GM18907 (cell line): ENCODE measurements around the gene CCL3.

ENCODE experiments used
- ATAC-seq: cut with Tn5 transposase; IDR thresholded peaks from one replicate; pipeline ENCODE4 v1.9.1; 2021; ENCODE audit warnings: mild to moderate bottlenecking, moderate library complexity; ENCODE audit not compliant: unreplicated experiment

CCL3 gene

DNA sequence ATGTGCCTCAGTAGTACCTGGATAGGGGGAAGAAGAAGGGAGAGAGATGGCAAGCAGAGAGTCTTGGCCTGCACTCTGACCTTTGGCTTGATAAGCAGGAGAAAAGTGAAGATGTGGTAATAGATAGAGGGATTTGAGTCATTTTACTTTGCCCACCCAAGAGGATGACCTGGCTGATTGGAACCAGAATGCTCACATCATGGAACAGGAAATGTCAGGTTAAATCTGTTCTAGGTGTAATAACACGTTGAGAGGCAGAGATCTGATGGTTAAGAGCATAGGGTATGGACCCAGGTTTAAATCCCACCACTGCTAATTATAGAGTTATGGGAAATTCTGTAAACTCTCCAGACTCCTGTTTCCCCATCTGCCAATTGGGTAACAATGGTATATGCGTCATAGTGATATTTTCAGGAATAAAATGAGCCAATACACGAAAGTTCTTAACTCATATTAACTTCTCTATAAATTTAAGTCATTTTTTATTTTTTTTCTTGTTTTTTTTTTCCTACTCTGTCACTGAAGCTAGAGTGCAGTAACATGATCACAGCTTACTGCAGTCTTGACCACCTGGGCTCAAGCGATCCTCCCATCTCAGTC, 33.9 kb downstream of the CCL3 start:
- no peak for ATAC-seq

- ATAC-seq: no peak
Observed at GRCh38 chr17:36055171-36055570, 34.8 kb downstream of the CCL3 start.

DNA sequence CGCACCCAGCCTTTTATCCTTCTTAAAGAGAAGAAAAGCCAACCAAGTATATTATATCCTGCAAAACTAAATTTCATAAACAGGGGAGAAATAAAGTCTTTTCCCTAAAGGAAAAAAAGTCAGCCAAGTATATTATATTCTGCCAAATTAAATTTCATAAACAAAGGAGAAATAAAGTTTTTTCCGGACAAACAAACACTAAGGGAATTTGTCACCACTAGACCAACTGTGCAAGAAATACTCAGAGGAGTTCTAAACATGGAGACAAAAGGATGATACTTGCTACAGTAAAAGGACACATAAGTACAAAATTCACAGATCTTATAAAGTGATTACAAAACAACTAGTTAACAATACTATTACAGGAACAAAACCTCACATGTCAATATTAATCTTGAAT, 40.3 kb downstream of the CCL3 start:
- no peak for ATAC-seq

DNA sequence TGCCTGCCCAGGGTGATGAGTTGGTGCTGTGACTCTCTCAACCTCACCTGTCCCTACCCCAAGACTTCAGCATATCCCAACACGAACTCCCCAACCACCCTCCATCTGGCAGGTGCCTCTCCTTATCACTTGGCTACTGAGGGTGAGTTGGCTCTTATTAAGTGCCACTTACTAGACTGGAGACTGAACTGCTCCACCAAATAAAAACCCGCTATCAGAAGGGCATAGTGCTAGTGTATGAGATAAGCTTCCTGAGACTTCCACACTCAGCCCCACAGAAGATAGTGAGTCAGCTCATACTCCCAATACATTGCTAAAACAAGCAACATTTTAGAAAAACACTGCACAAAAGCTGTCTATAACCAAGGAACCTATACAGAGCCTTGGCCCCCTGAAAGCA, 41.9 kb downstream of the CCL3 start:
- no peak for ATAC-seq
